ENCODE measurements around the gene ADAM15.

GRCh38 chr1:155003766-155004351, 47.3 kb upstream of the ADAM15 start:
- TF ChIP-seq EZH2 (IDR thresholded peaks at IDR 0.05; ENCODE audit: insufficient read depth, low read length) (no peak), CTCF (IDR thresholded peaks at IDR 0.05; ENCODE audit: insufficient read depth, low read depth, low read length) (no peak)

All from astrocyte (in vitro differentiated cells and primary cell).